KOPT-K1 (cell line): Measurements from ENCODE around the gene CIROP.
A peak's percentile ranks its signal among the peaks of the same experiment; 100 is the strongest.

Experiments used
- H3K27ac ChIP-seq: fragments of 200-600 bp; sonication (generic); 2 replicates; pipeline ENCODE4 v1.5.1; 2016; ENCODE audit warnings: antibody characterized with exemption, mild to moderate bottlenecking, low read depth, low read length; ENCODE audit not compliant: poor library complexity, severe bottlenecking
- H3K36me3 ChIP-seq: fragments of 200-600 bp; sonication (generic); 2 replicates; pipeline ENCODE4 v1.5.1; 2017; ENCODE audit warnings: antibody characterized with exemption, mild to moderate bottlenecking, low read length, moderate library complexity; ENCODE audit not compliant: insufficient read depth
- H3K9me3 ChIP-seq: fragments of 200-600 bp; sonication (generic); 2 replicates; pipeline ENCODE4 v1.5.1; 2017; ENCODE audit warnings: antibody characterized with exemption, low read length, mild to moderate bottlenecking; ENCODE audit not compliant: insufficient read depth, poor library complexity, severe bottlenecking

Gene CIROP

GRCh38 chr14:23058654-23059504 lies 45.9 kb downstream of the CIROP start:
- Histone ChIP-seq H3K9me3 (no peaks in the 10 kb centered on the region), H3K27ac (no peak overlapping the region), H3K36me3 (peaks cover 55% of the 10 kb centered on the region)

- Histone ChIP-seq H3K9me3 (no peaks in the 10 kb centered on the region), H3K27ac (peak overlapping the region; percentile 23), H3K36me3 (peaks cover 46% of the 10 kb centered on the region)
Observed at GRCh38 chr14:23057757-23058653, 46.8 kb downstream of the CIROP start.

- H3K27ac ChIP-seq, result peak within 1 kb of the TSS; percentile 23
Observed at GRCh38 chr14:23056956-23057756, 47.6 kb downstream of the CIROP start, which contains the start of gene CDH24. Gene CDH24 (minus strand): TSS chr14:23057520. CDS start chr14:23055733, 1,787 bp downstream.

GRCh38 chr14:23056145-23056955 lies 48.4 kb downstream of the CIROP start:
- peaks cover 30% of the 10 kb centered on the region for H3K36me3 ChIP-seq
- no peak overlapping the region for H3K27ac ChIP-seq
- no peaks in the 10 kb centered on the region for H3K9me3 ChIP-seq

More at GRCh38 chr14:23056956-23057756, 47.6 kb downstream of the CIROP start, which contains the start of gene CDH24:
- Histone ChIP-seq H3K36me3 (peaks cover 38% of the 10 kb centered on the region), H3K9me3 (no peaks in the 10 kb centered on the region)

GRCh38 chr14:23055621-23056144 lies 49.1 kb downstream of the CIROP start:
- no peak overlapping the region for H3K27ac ChIP-seq
- H3K9me3 ChIP-seq, result no peaks in the 10 kb centered on the region
- H3K36me3 ChIP-seq, result peaks cover 23% of the 10 kb centered on the region

- Histone ChIP-seq H3K36me3 (peaks cover 18% of the 10 kb centered on the region), H3K9me3 (no peaks in the 10 kb centered on the region), H3K27ac (no peak overlapping the region)
Observed at GRCh38 chr14:23055147-23055550, 49.6 kb downstream of the CIROP start.

GRCh38 chr14:23054000-23054811 lies 50.6 kb downstream of the CIROP start:
- H3K27ac ChIP-seq, result no peak overlapping the region
- H3K36me3 ChIP-seq, result peaks cover 11% of the 10 kb centered on the region
- no peaks in the 10 kb centered on the region for H3K9me3 ChIP-seq

GRCh38 chr14:23053426-23053825 lies 51.4 kb downstream of the CIROP start:
- no peaks in the 10 kb centered on the region for H3K9me3 ChIP-seq
- H3K27ac ChIP-seq, result no peak overlapping the region
- H3K36me3 ChIP-seq, result peaks cover 3% of the 10 kb centered on the region; the same call in 1 of the 2 replicates

GRCh38 chr14:23052671-23053070 lies 52.1 kb downstream of the CIROP start:
- no peaks in the 10 kb centered on the region for H3K36me3 ChIP-seq

GRCh38 chr14:23052182-23052623 lies 52.6 kb downstream of the CIROP start:
- Histone ChIP-seq H3K36me3 (no peaks in the 10 kb centered on the region), H3K27ac (no peak overlapping the region), H3K9me3 (no peaks in the 10 kb centered on the region)

More at GRCh38 chr14:23052671-23053070, 52.1 kb downstream of the CIROP start:
- no peaks in the 10 kb centered on the region for H3K9me3 ChIP-seq
- H3K27ac ChIP-seq, result no peak overlapping the region

- H3K27ac ChIP-seq, result no peak overlapping the region
- H3K36me3 ChIP-seq, result no peaks in the 10 kb centered on the region
- H3K9me3 ChIP-seq, result no peaks in the 10 kb centered on the region
Observed at GRCh38 chr14:23051141-23052057, 53.4 kb downstream of the CIROP start.
